HG02973 (cell line): Measurements from ENCODE around the gene XRCC5.

ENCODE experiments used
- ATAC-seq: cut with Tn5 transposase; IDR thresholded peaks from one replicate; pipeline ENCODE4 v1.9.1; 2021; ENCODE audit warnings: moderate library complexity; ENCODE audit not compliant: unreplicated experiment

XRCC5 gene

DNA sequence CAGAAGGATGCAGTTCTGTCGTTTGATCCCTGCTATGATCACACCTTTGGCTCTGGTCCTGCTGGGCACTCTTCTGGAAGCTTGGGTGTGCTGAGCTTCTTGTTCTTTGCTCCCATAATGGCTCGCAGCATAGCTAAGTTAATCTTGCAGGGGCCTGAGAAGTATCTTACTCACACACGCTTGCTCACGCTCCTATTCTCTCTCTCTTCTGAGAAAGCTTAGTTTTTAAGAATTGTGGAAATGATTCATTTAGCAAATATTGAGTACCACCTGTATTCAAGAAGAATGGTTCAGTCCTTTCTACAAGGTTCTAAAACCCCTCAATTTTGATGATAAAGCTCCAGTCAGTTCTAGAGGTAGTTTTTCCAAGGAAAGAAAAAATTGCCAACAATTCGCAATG is 40.6 kb downstream of the XRCC5 start:
- ATAC-seq = no peak

GRCh38 chr2:216151313-216152025 is 42.3 kb downstream of the XRCC5 start:
- ATAC-seq = no peak

- no peak for ATAC-seq
Measured at GRCh38 chr2:216155954-216156353, 46.8 kb downstream of the XRCC5 start.

DNA sequence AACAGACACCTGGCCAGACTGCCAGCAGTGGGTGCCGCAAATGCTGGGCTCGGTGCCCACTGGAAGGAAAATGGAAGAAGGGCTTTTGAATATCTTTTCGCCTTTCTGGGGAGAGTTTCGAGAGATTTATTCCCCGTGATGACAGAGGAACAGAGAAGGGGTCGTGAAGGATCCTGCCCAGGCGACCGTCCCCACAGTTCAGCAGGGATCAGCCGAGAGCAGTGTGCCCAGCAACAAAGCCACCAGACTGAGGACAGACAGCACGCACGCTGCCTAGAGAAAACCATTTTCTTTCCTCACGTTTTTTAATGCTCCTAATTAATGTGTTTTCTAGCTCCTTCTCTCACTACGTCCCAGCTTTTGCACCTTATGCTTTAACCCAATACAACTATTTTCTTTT is 47.7 kb downstream of the XRCC5 start:
- no peak for ATAC-seq

DNA sequence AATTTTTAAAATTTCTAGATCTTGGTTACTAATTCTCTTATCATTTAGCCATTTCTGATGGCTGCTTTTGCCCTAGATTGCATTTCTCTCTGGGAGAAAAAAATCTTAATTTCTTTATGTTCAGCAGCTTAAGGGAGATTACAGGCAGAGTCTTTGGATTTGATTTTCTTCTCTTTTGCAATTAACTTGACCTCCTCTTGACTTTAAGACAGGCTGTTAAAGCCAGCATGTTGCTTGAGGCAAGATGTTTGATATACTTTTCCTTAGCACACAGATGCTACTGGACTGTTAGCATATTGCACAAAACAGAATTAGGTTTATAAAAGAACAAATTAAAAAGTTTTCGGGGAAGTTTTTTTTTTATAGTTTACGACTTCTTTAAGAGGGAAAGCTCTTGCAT is 50.0 kb downstream of the XRCC5 start:
- ATAC-seq = no peak

DNA sequence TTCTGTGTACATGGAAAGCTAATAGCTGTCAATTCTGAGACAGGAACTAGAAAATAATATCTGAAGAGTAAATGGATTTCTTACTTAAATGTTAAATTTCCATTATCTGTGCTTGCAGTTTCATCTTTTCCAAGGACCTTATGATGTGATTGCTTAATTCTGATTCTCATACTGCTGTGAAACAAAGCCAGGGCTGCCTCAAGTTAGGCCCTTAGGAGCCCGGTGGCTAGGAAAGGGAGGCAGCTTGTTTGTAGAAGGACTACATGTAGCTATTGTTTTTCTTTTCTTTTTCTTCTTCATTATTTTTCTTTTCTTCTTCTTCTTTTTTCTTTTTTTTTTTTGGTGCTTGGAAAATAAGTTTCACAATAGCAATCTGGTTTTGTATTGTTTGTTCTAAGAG is 50.5 kb downstream of the XRCC5 start:
- no peak for ATAC-seq

- no peak for ATAC-seq
Measured at GRCh38 chr2:216160786-216161185, 51.6 kb downstream of the XRCC5 start.

DNA sequence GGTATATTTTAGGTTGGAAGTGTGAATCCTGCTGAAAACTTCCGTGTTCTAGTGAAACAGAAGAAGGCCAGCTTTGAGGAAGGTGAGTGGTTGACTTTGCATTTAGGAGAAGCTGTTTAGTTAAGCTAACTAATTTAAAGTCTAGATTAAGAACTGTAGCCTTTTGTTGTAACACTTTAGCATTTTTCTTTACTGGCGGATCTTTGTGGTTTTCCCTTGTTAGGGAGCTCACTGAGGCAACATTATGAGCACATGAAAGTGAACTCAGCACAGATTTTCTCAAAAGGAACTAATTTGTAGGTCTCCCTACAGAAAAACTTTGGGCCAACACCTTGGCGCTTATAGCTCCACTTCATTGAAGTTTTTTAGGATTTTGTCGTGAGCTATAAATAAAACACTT is 52.8 kb downstream of the XRCC5 start:
- no peak for ATAC-seq

- ATAC-seq = no peak
Measured at GRCh38 chr2:216163518-216163917, 54.4 kb downstream of the XRCC5 start.

- ATAC-seq = no peak
Measured at GRCh38 chr2:216164087-216164486, 54.9 kb downstream of the XRCC5 start.

DNA sequence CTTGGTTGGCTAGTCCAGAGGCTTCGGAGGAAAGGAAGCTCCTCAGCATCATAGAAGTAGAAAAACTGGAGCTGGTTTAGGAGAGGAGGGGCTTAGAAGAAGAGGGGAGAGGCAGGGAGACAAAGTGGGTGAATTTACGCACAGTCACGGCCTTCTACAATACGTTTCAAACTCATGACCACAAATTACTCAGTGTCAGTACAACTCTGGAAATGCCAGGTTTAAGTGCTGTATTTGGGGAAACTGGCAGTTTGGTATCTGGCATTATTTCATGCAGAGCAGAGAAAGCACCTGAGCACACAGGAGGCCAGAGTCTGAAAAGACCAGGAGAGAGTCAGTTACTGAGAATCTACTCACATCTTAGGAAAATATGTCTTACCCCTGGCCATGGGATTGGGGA is 55.4 kb downstream of the XRCC5 start:
- ATAC-seq = no peak

- ATAC-seq = no peak
Measured at GRCh38 chr2:216165711-216166110, 56.6 kb downstream of the XRCC5 start.

DNA sequence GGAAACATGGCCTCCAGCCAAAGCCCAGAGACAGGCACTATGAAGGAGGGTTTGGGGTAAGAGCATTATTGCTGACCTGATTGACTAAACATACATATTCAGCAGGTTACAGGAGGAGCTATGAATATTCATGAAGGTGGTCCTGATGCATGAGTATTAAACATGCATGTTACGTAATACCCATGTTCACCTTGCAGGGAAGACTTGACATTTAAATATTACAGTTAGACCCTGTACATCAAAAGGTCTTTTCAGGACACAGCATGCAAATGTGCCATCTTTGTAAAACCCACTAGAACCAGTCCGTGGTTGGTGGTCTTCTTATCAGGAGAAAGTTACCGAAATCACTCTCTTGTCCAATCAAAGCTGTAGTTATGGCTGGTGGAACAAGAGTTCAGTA is 59.9 kb downstream of the XRCC5 start:
- ATAC-seq = no peak

- no peak for ATAC-seq
Measured at GRCh38 chr2:216170076-216170763, 61.1 kb downstream of the XRCC5 start.

- no peak for ATAC-seq
Measured at GRCh38 chr2:216171011-216171410, 61.9 kb downstream of the XRCC5 start.

- no peak for ATAC-seq
Measured at GRCh38 chr2:216172493-216172892, 63.3 kb downstream of the XRCC5 start.

DNA sequence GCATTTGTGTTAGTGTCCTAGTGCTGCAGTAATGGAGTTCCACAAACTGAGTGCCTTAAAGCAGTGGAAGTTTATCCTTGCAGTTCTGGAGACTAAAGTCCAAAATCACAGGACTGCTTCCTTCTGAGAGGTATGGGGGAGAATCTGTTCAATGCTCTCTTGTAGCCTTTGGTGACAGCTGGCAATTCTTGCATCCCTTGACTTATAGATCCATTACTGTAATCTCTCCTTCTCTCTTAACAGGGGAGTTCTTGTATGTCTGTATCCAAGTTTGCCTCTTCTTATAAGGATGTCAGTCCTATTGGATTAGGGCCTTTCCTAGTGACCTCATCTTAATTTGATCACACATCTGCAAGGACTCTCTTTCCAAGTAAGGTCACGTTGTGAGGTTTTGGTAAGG is 69.9 kb downstream of the XRCC5 start:
- ATAC-seq = no peak

- no peak for ATAC-seq
Measured at GRCh38 chr2:216181351-216181750, 72.2 kb downstream of the XRCC5 start.

DNA sequence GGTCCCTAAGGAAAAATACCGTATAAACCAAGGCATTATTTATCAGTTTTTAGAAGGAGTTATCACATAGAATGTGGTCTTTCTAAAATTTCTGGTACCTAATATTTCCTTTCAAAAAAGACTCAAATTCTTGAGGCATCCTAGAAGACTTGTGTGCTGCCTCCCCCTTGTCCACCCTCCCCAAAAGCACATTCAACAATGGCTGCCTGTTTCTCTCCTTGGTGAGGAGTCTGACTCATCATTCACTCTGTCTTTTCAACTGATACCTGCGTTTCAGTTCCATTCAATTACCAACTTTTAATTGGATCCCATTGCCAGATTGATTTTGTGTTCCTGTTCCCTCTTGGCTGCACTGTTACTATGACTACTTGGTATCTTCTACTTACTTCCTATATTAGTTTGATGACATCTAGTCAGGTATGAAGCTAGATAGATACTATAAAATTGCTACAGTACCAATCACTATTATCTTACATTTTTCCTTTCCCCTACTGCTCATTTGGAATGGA is 72.9 kb downstream of the XRCC5 start:
- no peak for ATAC-seq

DNA sequence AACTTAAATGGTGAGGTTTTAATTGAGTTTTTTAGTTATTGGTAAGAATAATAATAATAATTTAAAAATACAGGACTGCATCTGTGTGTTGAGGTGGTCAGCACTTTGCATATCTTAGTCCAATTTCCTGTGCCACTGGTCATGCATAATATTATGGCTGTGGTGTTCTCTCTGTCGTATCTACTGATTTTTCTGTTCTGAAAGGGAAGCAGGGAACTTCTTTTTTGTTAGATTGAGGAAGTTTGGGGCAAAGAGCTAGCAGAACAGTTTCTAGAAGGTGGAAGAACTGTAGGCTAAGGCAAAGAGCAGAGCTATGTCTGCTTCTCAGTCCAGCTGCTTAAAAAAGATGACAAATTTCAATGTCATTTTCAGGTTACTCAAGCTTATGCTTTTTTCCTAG is 74.3 kb downstream of the XRCC5 start:
- no peak for ATAC-seq

DNA sequence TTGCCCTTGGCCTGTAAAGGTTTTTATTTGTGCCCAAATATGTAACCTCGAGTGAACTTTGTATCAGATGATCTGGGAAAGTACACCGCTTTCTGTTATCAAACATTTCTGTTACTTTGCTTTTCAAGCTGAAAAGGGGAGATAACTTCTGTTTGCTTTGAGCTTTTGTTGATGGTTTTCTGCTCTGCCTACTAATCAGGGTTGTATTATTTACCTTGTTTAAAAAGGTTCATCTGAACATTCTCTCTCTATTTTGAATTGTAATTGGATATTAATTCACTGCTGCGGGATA is 79.4 kb downstream of the XRCC5 start:
- no peak for ATAC-seq

- ATAC-seq = no peak
Measured at GRCh38 chr2:216188956-216189355, 79.8 kb downstream of the XRCC5 start.

- ATAC-seq = no peak
Measured at GRCh38 chr2:216189410-216189809, 80.3 kb downstream of the XRCC5 start.
